SU-DHL-6 (cell line): Measurements from ENCODE around the gene NETO1.

ENCODE experiments used
- H2AFZ ChIP-seq: fragments of 200-600 bp; sonication (generic); 2 replicates; pipeline ENCODE4 v1.6.1; 2014; ENCODE audit warnings: low read depth, mild to moderate bottlenecking, moderate library complexity, mixed read lengths, antibody characterized with exemption, low read length; ENCODE audit not compliant: severe bottlenecking
- H3F3A ChIP-seq: fragments of 200-600 bp; shearing (Covaris generic); 2 replicates; pipeline ENCODE4 v1.6.0; 2016; ENCODE audit warnings: antibody characterized with exemption, mild to moderate bottlenecking; ENCODE audit not compliant: insufficient read depth
- H3K27ac ChIP-seq: fragments of 200-600 bp; sonication (generic); 2 replicates; pipeline ENCODE4 v1.5.1; 2016; ENCODE audit warnings: low read depth, mild to moderate bottlenecking, low read length, moderate library complexity, mixed read lengths
- H3K27me3 ChIP-seq: fragments of 200-600 bp; sonication (generic), shearing (Covaris generic); 2 replicates; pipeline ENCODE4 v1.6.0; 2014; ENCODE audit warnings: mild to moderate bottlenecking, low read length
- H3K36me3 ChIP-seq: fragments of 200-600 bp; sonication (generic); 2 replicates; pipeline ENCODE4 v1.6.1; 2014; ENCODE audit warnings: mild to moderate bottlenecking, low read length, mixed read lengths
- H3K4me2 ChIP-seq: fragments of 300-600, 200-600 bp; shearing (Covaris generic), sonication (generic); 2 replicates; pipeline ENCODE4 v1.6.0; 2014; ENCODE audit warnings: low read length, low read depth, mild to moderate bottlenecking; ENCODE audit not compliant: poor library complexity, severe bottlenecking
- H3K4me3 ChIP-seq: fragments of 200-600 bp; sonication (generic); 2 replicates; pipeline ENCODE4 v1.5.1; 2014; ENCODE audit warnings: antibody characterized with exemption, low read length, mild to moderate bottlenecking, mixed read lengths; ENCODE audit not compliant: insufficient read depth, poor library complexity, severe bottlenecking
- H3K79me2 ChIP-seq: fragments of 200-600 bp; sonication (generic); 2 replicates; pipeline ENCODE4 v1.6.1; 2014; ENCODE audit warnings: mild to moderate bottlenecking, low read length, moderate library complexity; ENCODE audit not compliant: insufficient read depth
- H3K9ac ChIP-seq: fragments of 200-600 bp; sonication (generic); 2 replicates; pipeline ENCODE4 v1.7.0; 2014; ENCODE audit warnings: mild to moderate bottlenecking, low read length
- H3K9me2 ChIP-seq: fragments of 200-600 bp; sonication (generic); replicated peaks from 2 replicates; pipeline ENCODE4 v1.6.1; 2014; ENCODE audit warnings: low read length; ENCODE audit not compliant: insufficient read depth
- H3K9me3 ChIP-seq: fragments of 200-600 bp; sonication (generic); 2 replicates; pipeline ENCODE4 v1.6.1; 2014; ENCODE audit warnings: low read length, mixed read lengths; ENCODE audit not compliant: insufficient read depth
- H4K20me1 ChIP-seq: fragments of 200-600 bp; sonication (generic); 2 replicates; pipeline ENCODE4 v1.6.1; 2014; ENCODE audit warnings: low read depth, mild to moderate bottlenecking, antibody characterized with exemption, low read length, moderate library complexity, mixed read lengths
- CTCF ChIP-seq: fragments of 200-600 bp; sonication (generic); IDR thresholded peaks from one replicate; pipeline ENCODE4 v1.5.1; 2017; ENCODE audit warnings: antibody characterized with exemption, mild to moderate bottlenecking, low read length, moderate library complexity; ENCODE audit not compliant: insufficient read depth, poor library complexity, severe bottlenecking
- EZH2phosphoT487 ChIP-seq: fragments of 200-600 bp; sonication (generic), shearing (Covaris generic); conservative IDR thresholded peaks from 2 replicates; pipeline ENCODE4 v1.6.1; 2018; ENCODE audit warnings: mild to moderate bottlenecking, antibody characterized with exemption, low read length, moderate library complexity, mixed read lengths

The NETO1 gene

GRCh38 chr18:72726201-72726600 lies 141.6 kb downstream of the NETO1 start:
- no peaks in the 10 kb centered on the region for H3K36me3 ChIP-seq
- TF ChIP-seq CTCF: no peak
- no peak for TF ChIP-seq EZH2phosphoT487
- no peak overlapping the region for H3K27ac ChIP-seq
- H3K79me2 ChIP-seq: no peaks in the 10 kb centered on the region
- no peaks in the 10 kb centered on the region for H3K9me3 ChIP-seq
- no peaks in the 10 kb centered on the region for H4K20me1 ChIP-seq
- H3K9me2 ChIP-seq: peaks cover 3% of the 10 kb centered on the region; the same call in 1 of the 2 replicates
- H3K27me3 ChIP-seq: no peaks in the 10 kb centered on the region
- no peak overlapping the region for H2AFZ ChIP-seq
- H3F3A ChIP-seq: no peaks in the 10 kb centered on the region
- H3K9ac ChIP-seq: no peak overlapping the region
- H3K4me2 ChIP-seq: no peak overlapping the region
- H3K4me3 ChIP-seq: no peak overlapping the region

- Histone ChIP-seq H2AFZ (no peak overlapping the region), H3K4me3 (no peak overlapping the region), H3K4me2 (no peak overlapping the region), H3K27me3 (no peaks in the 10 kb centered on the region), H3K79me2 (no peaks in the 10 kb centered on the region), H3F3A (no peaks in the 10 kb centered on the region), H4K20me1 (no peaks in the 10 kb centered on the region), H3K9ac (no peak overlapping the region), H3K9me3 (no peaks in the 10 kb centered on the region), H3K36me3 (no peaks in the 10 kb centered on the region), H3K9me2 (peaks cover 3% of the 10 kb centered on the region; the same call in 1 of the 2 replicates), H3K27ac (no peak overlapping the region)
- TF ChIP-seq EZH2phosphoT487: no peak
- no peak for TF ChIP-seq CTCF
These were observed 146.5 kb downstream of the NETO1 start for GRCh38 chr18:72721330-72721729.

GRCh38 chr18:72720116-72720515 lies 147.7 kb downstream of the NETO1 start:
- H3K4me3 ChIP-seq: no peak overlapping the region

More at GRCh38 chr18:72720116-72720515, 147.7 kb downstream of the NETO1 start:
- Histone ChIP-seq H3K79me2 (no peaks in the 10 kb centered on the region), H4K20me1 (no peaks in the 10 kb centered on the region), H3K9me2 (peaks cover 3% of the 10 kb centered on the region; the same call in 1 of the 2 replicates), H3F3A (no peaks in the 10 kb centered on the region), H3K4me2 (no peak overlapping the region), H3K27ac (no peak overlapping the region), H2AFZ (no peak overlapping the region), H3K27me3 (no peaks in the 10 kb centered on the region), H3K9ac (no peak overlapping the region), H3K36me3 (no peaks in the 10 kb centered on the region), H3K9me3 (no peaks in the 10 kb centered on the region)
- TF ChIP-seq EZH2phosphoT487 (no peak), CTCF (no peak)
